Naive thymus-derived CD4-positive, alpha-beta T cell (primary cell): ENCODE measurements around the gene LIMS4. TPM values are rescaled to one million over a fixed set of nuclear protein-coding genes. Genes with fewer than 3 reads are reported as not detected.
"Not testable (repeated sequence)": the region's sequence is repeated elsewhere in the genome, so short reads cannot be mapped to it uniquely, and the experiment has no call there.

Experiments
- ATAC-seq: fragments of 150-1000 bp; cut with Tn5 transposase; 2 replicates; pipeline ENCODE4 v1.10.0; 2021; ENCODE audit warnings: mild to moderate bottlenecking, moderate library complexity
- CTCF ChIA-PET: fragments of 350-600 bp; sonication (Branson Sonifier 250); formaldehyde crosslinking; loops from one replicate; lab custom pipeline; 2021; ENCODE audit warnings: antibody characterized with exemption; lab: Charles Lee
- POLR2A ChIA-PET: fragments of 350-600 bp; sonication (Branson Sonifier 250); formaldehyde crosslinking; loops from one replicate; lab custom pipeline; 2021; ENCODE audit warnings: antibody characterized with exemption, inconsistent platforms; lab: Charles Lee
- DNase-seq, 9 donors: peaks; one replicate each; pipeline versions ENCODE4 v3.0.0 to v3.0.0-alpha.2; 2020 to 2022; ENCODE audit warnings: mixed read lengths in 1 of 9
- H3K27ac ChIP-seq: one replicate; pipeline ENCODE4 v1.7.0; 2013; ENCODE audit warnings: mild to moderate bottlenecking, low read depth, low read length, moderate library complexity
- H3K27me3 ChIP-seq, 2 donors: one replicate each; pipeline ENCODE4 v1.7.0; 2013; ENCODE audit warnings: low read length in 2 of 2, mild to moderate bottlenecking in 2 of 2, moderate library complexity in 2 of 2; ENCODE audit not compliant: control insufficient read depth in 2 of 2, insufficient read depth in 2 of 2
- H3K36me3 ChIP-seq, 3 experiments: 1 replicate in 2 of 3; 2 replicates in 1 of 3; pipeline ENCODE4 v1.7.0; 2013; ENCODE audit warnings: low read length in 3 of 3, mild to moderate bottlenecking in 3 of 3, moderate library complexity in 1 of 3; ENCODE audit not compliant: insufficient read depth in 3 of 3, control insufficient read depth in 2 of 3
- H3K4me1 ChIP-seq, 2 donors: one replicate each; pipeline ENCODE4 v1.7.0; 2013; ENCODE audit warnings: low read length in 2 of 2, mild to moderate bottlenecking in 2 of 2, moderate library complexity in 1 of 2; ENCODE audit not compliant: control insufficient read depth in 2 of 2, insufficient read depth in 2 of 2
- H3K4me3 ChIP-seq: 2 replicates; pipeline ENCODE4 v1.7.0; 2013; ENCODE audit warnings: mild to moderate bottlenecking, low read length
- H3K9me3 ChIP-seq, 3 experiments: 1 replicate in 2 of 3; 2 replicates in 1 of 3; pipeline ENCODE4 v1.7.0; 2013; ENCODE audit warnings: low read length in 3 of 3; ENCODE audit not compliant: control insufficient read depth in 2 of 3
- H3K27ac Mint-ChIP-seq, 9 donors: one replicate each; pipeline ENCODE4 v1.8.0; 2020 to 2022; ENCODE audit warnings: mixed read lengths in 9 of 9, mild to moderate bottlenecking in 8 of 9, moderate library complexity in 5 of 9, inconsistent platforms in 2 of 9
- H3K27me3 Mint-ChIP-seq, 5 donors: one replicate each; pipeline ENCODE4 v1.8.0; 2021 to 2022; ENCODE audit warnings: mixed read lengths in 5 of 5, mild to moderate bottlenecking in 1 of 5
- H3K36me3 Mint-ChIP-seq, 5 donors: one replicate each; pipeline ENCODE4 v1.8.0; 2020 to 2022; ENCODE audit warnings: mixed read lengths in 5 of 5, mild to moderate bottlenecking in 3 of 5, inconsistent platforms in 1 of 5
- H3K4me1 Mint-ChIP-seq, 7 donors: one replicate each; pipeline ENCODE4 v1.8.0; 2020 to 2022; ENCODE audit warnings: mixed read lengths in 7 of 7, mild to moderate bottlenecking in 3 of 7, inconsistent platforms in 1 of 7
- H3K4me3 Mint-ChIP-seq, 10 donors: one replicate each; pipeline ENCODE4 v1.8.0; 2020 to 2022; ENCODE audit warnings: mild to moderate bottlenecking in 10 of 10, mixed read lengths in 10 of 10, moderate library complexity in 6 of 10, inconsistent platforms in 2 of 10
- H3K9me3 Mint-ChIP-seq, 11 donors: one replicate each; pipeline ENCODE4 v1.8.0; 2020 to 2022; ENCODE audit warnings: mixed read lengths in 11 of 11, mild to moderate bottlenecking in 4 of 11, inconsistent platforms in 1 of 11, moderate library complexity in 1 of 11
- intact Hi-C, 2 donors: fragments of 100-400 bp; cut with micrococcal nuclease; formaldehyde crosslinking; loops; one replicate each; pipeline ENCODE4 v1.15.1; 2023
- polyA plus RNA-seq, 2 donors: library from polyadenylated mRNA; unstranded; fragments of 300-500 nt; fragmentation: Illumina TruSeq; gene quantifications; one replicate each; pipeline ENCODE4 v1.2.3, GENCODE V29; 2021
- total RNA-seq, 6 experiments: library from RNA in 5 of 6; stranded (reverse) in 5 of 6; gene quantifications; 1 replicate in 5 of 6; 2 replicates in 1 of 6; pipeline ENCODE4 v1.2.3 and lab custom pipeline; 2021 to 2026

LIMS4 gene
- total RNA-seq (1 to 10 TPM in 2 of 5 experiments, under 1 TPM in 3; 0.19 to 1.6 (median 0.96) TPM), polyA plus RNA-seq (1 to 10 TPM; 1.1 to 2.6 TPM), total RNA-seq (lab: John Stamatoyannopoulos, UW) (not detected)

- H3K27me3 ChIP-seq, H3K4me1 Mint-ChIP-seq, H3K4me3 Mint-ChIP-seq, H3K9me3 ChIP-seq, H3K27me3 Mint-ChIP-seq, H3K27ac ChIP-seq, ATAC-seq, intact Hi-C loops, H3K9me3 Mint-ChIP-seq, POLR2A ChIA-PET, CTCF ChIA-PET, H3K4me3 ChIP-seq, H3K36me3 ChIP-seq, H3K4me1 ChIP-seq, DNase-seq, H3K36me3 Mint-ChIP-seq, H3K27ac Mint-ChIP-seq: not testable (repeated sequence)
Measured at GRCh38 chr2:110472171-110473058, at the start of gene LIMS4. Gene LIMS4 (minus strand): TSS chr2:110472816. CDS start chr2:110472778, 38 bp downstream.

- CTCF ChIA-PET, H3K4me3 Mint-ChIP-seq, H3K27me3 Mint-ChIP-seq, H3K27ac Mint-ChIP-seq, H3K4me3 ChIP-seq, H3K4me1 Mint-ChIP-seq, H3K4me1 ChIP-seq, H3K9me3 Mint-ChIP-seq, intact Hi-C loops, H3K36me3 Mint-ChIP-seq, H3K27ac ChIP-seq, POLR2A ChIA-PET, H3K27me3 ChIP-seq, H3K36me3 ChIP-seq, DNase-seq, H3K9me3 ChIP-seq: not testable (repeated sequence)
- ATAC-seq = peak; percentile 87
Measured at GRCh38 chr2:110499755-110500377, 27.2 kb upstream of the LIMS4 start.

GRCh38 chr2:110496027-110496426, 23.4 kb upstream of the LIMS4 start:
- H3K4me3 ChIP-seq, CTCF ChIA-PET, POLR2A ChIA-PET, H3K27ac ChIP-seq, H3K9me3 ChIP-seq, H3K36me3 Mint-ChIP-seq, ATAC-seq, H3K4me1 ChIP-seq, H3K36me3 ChIP-seq, H3K27me3 Mint-ChIP-seq, H3K4me3 Mint-ChIP-seq, H3K4me1 Mint-ChIP-seq, H3K27me3 ChIP-seq, H3K9me3 Mint-ChIP-seq, DNase-seq, H3K27ac Mint-ChIP-seq, intact Hi-C loops: not testable (repeated sequence)

GRCh38 chr2:110494488-110494887, 21.9 kb upstream of the LIMS4 start:
- H3K9me3 Mint-ChIP-seq, DNase-seq, POLR2A ChIA-PET, H3K27ac ChIP-seq, H3K4me3 Mint-ChIP-seq, H3K4me1 ChIP-seq, CTCF ChIA-PET, H3K9me3 ChIP-seq, H3K27me3 Mint-ChIP-seq, H3K4me3 ChIP-seq, H3K36me3 Mint-ChIP-seq, H3K4me1 Mint-ChIP-seq, H3K36me3 ChIP-seq, H3K27me3 ChIP-seq, H3K27ac Mint-ChIP-seq, intact Hi-C loops, ATAC-seq: not testable (repeated sequence)

- H3K4me3 ChIP-seq, DNase-seq, H3K4me3 Mint-ChIP-seq, ATAC-seq, intact Hi-C loops, H3K4me1 ChIP-seq, H3K27ac ChIP-seq, H3K9me3 ChIP-seq, H3K36me3 ChIP-seq, POLR2A ChIA-PET, H3K27me3 Mint-ChIP-seq, H3K4me1 Mint-ChIP-seq, H3K36me3 Mint-ChIP-seq, CTCF ChIA-PET, H3K9me3 Mint-ChIP-seq, H3K27me3 ChIP-seq, H3K27ac Mint-ChIP-seq: not testable (repeated sequence)
Measured at GRCh38 chr2:110488991-110489390, 16.4 kb upstream of the LIMS4 start.

GRCh38 chr2:110482697-110483096, 10.1 kb upstream of the LIMS4 start:
- H3K27me3 ChIP-seq, H3K27ac Mint-ChIP-seq, H3K36me3 ChIP-seq, CTCF ChIA-PET, DNase-seq, ATAC-seq, H3K4me1 ChIP-seq, H3K9me3 Mint-ChIP-seq, H3K27me3 Mint-ChIP-seq, intact Hi-C loops, H3K4me1 Mint-ChIP-seq, H3K4me3 Mint-ChIP-seq, H3K36me3 Mint-ChIP-seq, H3K4me3 ChIP-seq, POLR2A ChIA-PET, H3K27ac ChIP-seq, H3K9me3 ChIP-seq: not testable (repeated sequence)

GRCh38 chr2:110481200-110481599, 8.6 kb upstream of the LIMS4 start:
- H3K27me3 Mint-ChIP-seq, H3K9me3 Mint-ChIP-seq, H3K27ac ChIP-seq, H3K36me3 Mint-ChIP-seq, H3K4me3 Mint-ChIP-seq, H3K9me3 ChIP-seq, H3K27ac Mint-ChIP-seq, H3K4me1 Mint-ChIP-seq, POLR2A ChIA-PET, H3K4me1 ChIP-seq, H3K36me3 ChIP-seq, DNase-seq, CTCF ChIA-PET, intact Hi-C loops, H3K27me3 ChIP-seq, H3K4me3 ChIP-seq: not testable (repeated sequence)
- ATAC-seq = peak; percentile 44
